GM12878 (cell line): ENCODE measurements around the gene GRK5. TPM values are rescaled to one million over a fixed set of nuclear protein-coding genes. Genes with fewer than 3 reads are reported as not detected.

ENCODE experiments used
- ATAC-seq: fragments of 200-7000 bp; cut with Tn5 transposase; 3 replicates; pipeline ENCODE4 v1.9.1; 2020; ENCODE audit warnings: mild to moderate bottlenecking, moderate library complexity
- BruUV-seq: library from RNA; stranded (reverse); fragments of 400-500 nt; replicated peaks from 2 replicates; lab custom pipeline; 2021; lab: Mats Ljungman, UMichigan
- CTCF ChIA-PET: fragments of 300-600 bp; sonication (Branson Sonifier 250); formaldehyde crosslinking; extraction: SDS; loops from one replicate; lab custom pipeline; 2021; ENCODE audit warnings: inconsistent platforms; lab: Yijun Ruan, JAX
- POLR2A ChIA-PET: fragments of 350-600 bp; formaldehyde crosslinking; extraction: SDS; loops from one replicate; lab custom pipeline; 2021; ENCODE audit warnings: inconsistent platforms; lab: Charles Lee
- RAD21 ChIA-PET: fragments of 300-600 bp; sonication (Branson Sonifier 250); formaldehyde crosslinking; loops from one replicate; lab custom pipeline; 2023; ENCODE audit warnings: antibody characterized with exemption; ENCODE audit not compliant: unreplicated experiment; lab: Charles Lee
- SMC1A ChIA-PET: fragments of 300-600 bp; sonication (Branson Sonifier 250); formaldehyde crosslinking; loops from one replicate; lab custom pipeline; 2023; ENCODE audit not compliant: unreplicated experiment, uncharacterized antibody; lab: Charles Lee
- DNase-seq: peaks from one replicate; pipeline ENCODE4 v3.0.0-alpha.2; 2011; ENCODE audit warnings: low read depth, low spot score
- FAIRE-seq: peaks from 3 replicates; lab custom pipeline; 2011; peaks lifted over from hg19 to GRCh38; lab: Jason Lieb, UNC
- H2AFZ ChIP-seq: 2 replicates; pipeline ENCODE4 v1.6.0; 2011; ENCODE audit warnings: low read depth, low read length, control low read depth; ENCODE audit not compliant: control insufficient read depth
- H3K27ac ChIP-seq: 2 replicates; pipeline ENCODE4 v1.5.1; 2011; ENCODE audit warnings: control low read depth; ENCODE audit not compliant: control insufficient read depth, insufficient read depth
- H3K27me3 ChIP-seq, 2 experiments: replicated peaks in 1 of 2; 2 replicates each; pipeline versions ENCODE4 v1.6.0 to v1.6.1; 2011; ENCODE audit warnings: low read length in 1 of 2; ENCODE audit not compliant: control insufficient read depth in 2 of 2, insufficient read depth in 2 of 2
- H3K36me3 ChIP-seq, 2 experiments: 2 replicates each; pipeline ENCODE4 v1.5.1; 2011; ENCODE audit warnings: low read length in 1 of 2; ENCODE audit not compliant: control insufficient read depth in 2 of 2, insufficient read depth in 2 of 2
- H3K4me1 ChIP-seq: 2 replicates; pipeline ENCODE4 v1.6.1; 2011; ENCODE audit warnings: mild to moderate bottlenecking, low read length, moderate library complexity, mixed read lengths; ENCODE audit not compliant: control insufficient read depth, insufficient read depth
- H3K4me2 ChIP-seq: 2 replicates; pipeline ENCODE4 v1.6.0; 2011; ENCODE audit warnings: control low read depth; ENCODE audit not compliant: control insufficient read depth, insufficient read depth
- H3K4me3 ChIP-seq: fragments of 200-600 bp; sonication (generic); 2 replicates; pipeline ENCODE4 v1.5.1; 2016
- H3K79me2 ChIP-seq: 2 replicates; pipeline ENCODE4 v1.6.0; 2011; ENCODE audit warnings: low read length; ENCODE audit not compliant: control insufficient read depth, insufficient read depth
- H3K9ac ChIP-seq: 2 replicates; pipeline ENCODE4 v1.8.0; 2011; ENCODE audit warnings: low read length, control low read depth, mixed read lengths; ENCODE audit not compliant: control insufficient read depth, insufficient read depth
- H3K9me3 ChIP-seq: replicated peaks from 3 replicates; pipeline ENCODE4 v1.5.1; 2011; ENCODE audit warnings: mild to moderate bottlenecking, low read length; ENCODE audit not compliant: control insufficient read depth, insufficient read depth
- H4K20me1 ChIP-seq: 2 replicates; pipeline ENCODE4 v1.6.0; 2011; ENCODE audit not compliant: control insufficient read depth, insufficient read depth
- ASH2L ChIP-seq: fragments of 300-600, 200-600 bp; sonication (generic); IDR thresholded peaks from 2 replicates; pipeline ENCODE4 v1.6.1; 2017; ENCODE audit warnings: low read depth, mild to moderate bottlenecking, borderline replicate concordance
- BCL3 ChIP-seq: IDR thresholded peaks from 2 replicates; pipeline ENCODE4 v1.6.1; 2011; ENCODE audit warnings: borderline replicate concordance, low read depth, mild to moderate bottlenecking, moderate library complexity, low read length; ENCODE audit not compliant: insufficient read depth, poor library complexity, severe bottlenecking
- CBFB ChIP-seq: IDR thresholded peaks from 2 replicates; pipeline ENCODE4 v1.6.1; 2016; ENCODE audit warnings: antibody characterized with exemption, low read depth
- CHD2 ChIP-seq: IDR thresholded peaks from 2 replicates; pipeline ENCODE4 v1.6.1; 2011; ENCODE audit warnings: low read depth, low read length, improper control_type of control experiment, borderline replicate concordance
- CTCF ChIP-seq, 3 experiments: IDR thresholded peaks in 2 of 3; conservative IDR thresholded peaks in 1 of 3; 2 replicates each; pipeline ENCODE4 v1.5.1; 2011; ENCODE audit warnings: low read depth in 3 of 3, low read length in 3 of 3, mild to moderate bottlenecking in 3 of 3, control low read depth in 2 of 3, moderate library complexity in 2 of 3, inconsistent platforms in 1 of 3, mixed read lengths in 1 of 3; ENCODE audit not compliant: control insufficient read depth in 2 of 3, insufficient read depth in 1 of 3; ENCODE audit errors: extremely low read depth in 1 of 3
- EP300 ChIP-seq, 2 experiments: fragments of 150-350 bp in 1 of 2; IDR thresholded peaks; 2 replicates each; pipeline ENCODE4 v1.6.1; 2011 to 2012; ENCODE audit warnings: low read depth in 2 of 2, low read length in 2 of 2, borderline replicate concordance in 1 of 2, improper control_type of control experiment in 1 of 2, inconsistent platforms in 1 of 2; ENCODE audit not compliant: control insufficient read depth in 1 of 2
- MEF2A ChIP-seq: IDR thresholded peaks from 2 replicates; pipeline ENCODE4 v1.6.1; 2011; ENCODE audit warnings: low read depth, mild to moderate bottlenecking, low read length, moderate library complexity; ENCODE audit not compliant: insufficient read depth
- RELA ChIP-seq: fragments of 450-650 bp; IDR thresholded peaks from 2 replicates; pipeline ENCODE4 v1.8.0; 2014; ENCODE audit warnings: borderline replicate concordance; ENCODE audit not compliant: partially characterized antibody
- STAT3 ChIP-seq: IDR thresholded peaks from 2 replicates; pipeline ENCODE4 v1.6.1; 2011; ENCODE audit warnings: low read depth, low read length, improper control_type of control experiment
- WGBS: methylation state at CpG from one replicate; pipeline ENCODE4 v1.1.6; 2016; ENCODE audit warnings: low lambda C conversion rate; ENCODE audit not compliant: insufficient replicate concordance, insufficient coverage; ENCODE audit errors: missing lambda C conversion rate; 5-methylcytosine and 5-hydroxymethylcytosine counted together
- in situ Hi-C: fragments of 300-500 bp; cut with MboI; formaldehyde crosslinking; loops from 9 replicates; pipeline ENCODE4 v1.14.3; 2018; ENCODE audit warnings: mixed read lengths
- intact Hi-C: fragments of 100-400 bp; cut with micrococcal nuclease; formaldehyde crosslinking; loops from one replicate; pipeline ENCODE4 v1.14.2; 2022; ENCODE audit not compliant: unreplicated experiment
- polyA plus RNA-seq, 11 experiments: library from polyadenylated mRNA; depleted of rRNA in 4 of 11; unstranded in 6 of 11; stranded (reverse) in 5 of 11; fragments of >200 nt; fragmentation: Nextera tagmentation in 4 of 11; fragmentation: Illumina TruSeq in 1 of 11; extraction: Ambion mirVana in 4 of 11; extraction: Trizol in 1 of 11; gene quantifications; 1 replicate in 1 of 11; 2 replicates in 10 of 11; pipeline versions ENCODE4 v1.2.1 to v1.2.3, GENCODE V29; 2011 to 2016; ENCODE audit warnings: inconsistent platforms in 2 of 11, missing spikeins in 2 of 11, low read depth in 1 of 11
- total RNA-seq, 4 experiments: library from RNA; depleted of rRNA in 3 of 4; stranded (reverse); fragments of >200 nt in 3 of 4; fragmentation: Illumina TruSeq in 1 of 4; extraction: Trizol in 1 of 4; gene quantifications; 2 replicates each; pipeline versions ENCODE4 v1.2.1 to v1.2.3, GENCODE V29; 2013 to 2021
- TF ChIP-seq, protein P1 (sequence below): fragments of 150-350 bp; IDR thresholded peaks from 2 replicates; pipeline ENCODE4 v1.6.1; 2014; ENCODE audit warnings: mild to moderate bottlenecking, low read depth, low read length
- TF ChIP-seq, protein P2 (sequence below): IDR thresholded peaks from 2 replicates; pipeline ENCODE4 v1.6.1; 2011; ENCODE audit warnings: low read depth, mild to moderate bottlenecking, low read length, moderate library complexity, borderline replicate concordance; ENCODE audit errors: extremely low read depth

GRK5 gene
- total and polyA plus RNA-seq, 10 of the 15 experiments (the other 5 are each of a cell fraction or from before 2014, with no cell fraction given): 0.11 to 22.1 (median 10.0) TPM

DNA sequence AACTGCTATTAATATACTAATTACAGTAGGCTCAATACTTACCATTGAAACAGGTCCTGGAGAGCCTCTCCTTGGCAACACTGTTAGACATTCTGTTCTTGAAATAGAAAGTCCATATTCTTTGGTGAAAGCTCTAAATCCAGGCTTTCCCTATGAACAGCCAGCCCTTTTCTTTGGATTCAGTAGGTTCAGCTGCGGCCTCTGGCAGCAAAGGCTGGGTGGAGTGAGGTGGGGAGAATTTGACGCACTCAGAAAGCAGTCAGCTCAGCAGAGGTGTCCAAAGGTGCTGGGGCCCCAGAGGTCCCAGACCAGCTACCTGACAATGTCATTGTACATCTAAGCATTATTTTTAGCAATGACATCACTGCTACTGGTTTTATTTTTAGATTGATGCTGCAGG is 146.1 kb downstream of the GRK5 start:
- DNase-seq (no peak), ATAC-seq (no peak), FAIRE-seq (no peak)
- no TSS peak for BruUV-seq
- ChIA-PET SMC1A (no interaction called here), CTCF (no interaction called here), POLR2A (no interaction called here), RAD21 (no interaction called here)
- H2AFZ ChIP-seq: no peak overlapping the region
- H3K36me3 ChIP-seq: peaks cover 6 to 7% of the 10 kb centered on the region in 2 experiments; a peak in 3 of 4 replicates
- no peaks in the 10 kb centered on the region for H4K20me1 ChIP-seq
- intact Hi-C loops (no loop called here), in situ Hi-C loops (no loop called here)
- no peak overlapping the region for H3K27ac ChIP-seq
- WGBS: 100% methylated on average over 2 of the region's 2 CpGs
- no peak overlapping the region for H3K4me2 ChIP-seq
- no peak for TF ChIP-seq CBFB
- TF ChIP-seq CHD2: no peak
- no peak for TF ChIP-seq ASH2L
- TF ChIP-seq, protein P1, sequence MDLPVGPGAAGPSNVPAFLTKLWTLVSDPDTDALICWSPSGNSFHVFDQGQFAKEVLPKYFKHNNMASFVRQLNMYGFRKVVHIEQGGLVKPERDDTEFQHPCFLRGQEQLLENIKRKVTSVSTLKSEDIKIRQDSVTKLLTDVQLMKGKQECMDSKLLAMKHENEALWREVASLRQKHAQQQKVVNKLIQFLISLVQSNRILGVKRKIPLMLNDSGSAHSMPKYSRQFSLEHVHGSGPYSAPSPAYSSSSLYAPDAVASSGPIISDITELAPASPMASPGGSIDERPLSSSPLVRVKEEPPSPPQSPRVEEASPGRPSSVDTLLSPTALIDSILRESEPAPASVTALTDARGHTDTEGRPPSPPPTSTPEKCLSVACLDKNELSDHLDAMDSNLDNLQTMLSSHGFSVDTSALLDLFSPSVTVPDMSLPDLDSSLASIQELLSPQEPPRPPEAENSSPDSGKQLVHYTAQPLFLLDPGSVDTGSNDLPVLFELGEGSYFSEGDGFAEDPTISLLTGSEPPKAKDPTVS: no peak
- 0 out of 2 replicates have a peak, but pooled peaks have one; percentile 40 for TF ChIP-seq MEF2A
- H3K9ac ChIP-seq: no peak overlapping the region
- no peaks in the 10 kb centered on the region for H3K27me3 ChIP-seq
- peaks cover 5% of the 10 kb centered on the region for H3K9me3 ChIP-seq
- no peak overlapping the region for H3K4me3 ChIP-seq
- H3K79me2 ChIP-seq: no peaks in the 10 kb centered on the region
- no peaks in the 10 kb centered on the region for H3K4me1 ChIP-seq

GRCh38 chr10:119355930-119356329 is 148.6 kb downstream of the GRK5 start:
- FAIRE-seq: no peak
- Histone ChIP-seq H3K36me3 (peaks cover 0 to 1% of the 10 kb centered on the region in 2 experiments; a peak in 3 of 4 replicates), H4K20me1 (no peaks in the 10 kb centered on the region), H3K9ac (no peak overlapping the region), H3K4me2 (no peak overlapping the region), H2AFZ (no peak overlapping the region), H3K4me3 (no peak overlapping the region), H3K27me3 (no peaks in the 10 kb centered on the region), H3K79me2 (no peaks in the 10 kb centered on the region), H3K9me3 (peaks cover 2% of the 10 kb centered on the region), H3K27ac (no peak overlapping the region), H3K4me1 (no peaks in the 10 kb centered on the region)
- no TSS peak for BruUV-seq
- DNase-seq: no peak
- no peak for ATAC-seq
- ChIA-PET CTCF (interaction anchor here (1.3 kb wide), 1 partner anchor 10 kb away, joined by 4 read pairs; no protein-coding TSS in a partner anchor), RAD21 (no interaction called here), POLR2A (no interaction called here), SMC1A (no interaction called here)
- in situ Hi-C loops: no loop called here
- WGBS: 100% methylated on average over 2 of the region's 2 CpGs
- intact Hi-C loops: no loop called here
- no peak for TF ChIP-seq RELA
- TF ChIP-seq BCL3: no peak
- TF ChIP-seq EP300 (IDR thresholded peaks at IDR 0.05; ENCODE audit: borderline replicate concordance in 1 of 2, control insufficient read depth in 1 of 2, low read depth in 2 of 2, low read length in 2 of 2): no peak
- TF ChIP-seq STAT3: no peak
- TF ChIP-seq CTCF (IDR thresholded peaks at IDR 0.05 in 2 of 3, conservative IDR thresholded peaks at IDR 0.05 in 1 of 3; ENCODE audit: control insufficient read depth in 2 of 3, extremely low read depth in 1 of 3, insufficient read depth in 1 of 3, low read depth in 3 of 3, low read length in 3 of 3): peak in 2 of 3 experiments; percentile 12 to 46; a peak in 2 of 6 replicates
- TF ChIP-seq, protein P2, sequence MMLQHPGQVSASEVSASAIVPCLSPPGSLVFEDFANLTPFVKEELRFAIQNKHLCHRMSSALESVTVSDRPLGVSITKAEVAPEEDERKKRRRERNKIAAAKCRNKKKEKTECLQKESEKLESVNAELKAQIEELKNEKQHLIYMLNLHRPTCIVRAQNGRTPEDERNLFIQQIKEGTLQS: no peak
